ENCODE measurements around the gene TIMP2.

TIMP2 gene

DNA sequence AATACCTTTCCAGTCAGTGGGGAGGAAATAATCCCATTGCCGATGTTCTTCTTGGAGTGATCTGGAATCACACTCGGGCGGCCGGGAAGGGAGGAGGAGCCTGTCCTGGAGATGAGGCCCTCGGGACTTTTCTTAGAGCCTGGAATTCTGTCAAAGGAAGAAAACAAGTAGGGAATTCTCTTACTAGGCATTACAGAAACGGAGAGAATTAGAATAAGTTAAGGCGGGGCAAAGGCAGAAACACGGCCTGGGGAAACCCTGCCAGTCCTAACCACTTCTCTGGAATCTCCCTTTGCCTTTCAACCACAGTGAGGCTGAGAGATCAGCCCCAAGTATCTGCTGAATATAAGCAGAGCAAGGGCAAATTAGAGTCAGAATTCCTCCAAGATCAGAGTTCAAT, 112.3 kb downstream of the TIMP2 start:
- no peak for DNase-seq (ENCODE audit: low spot score)

DNA sequence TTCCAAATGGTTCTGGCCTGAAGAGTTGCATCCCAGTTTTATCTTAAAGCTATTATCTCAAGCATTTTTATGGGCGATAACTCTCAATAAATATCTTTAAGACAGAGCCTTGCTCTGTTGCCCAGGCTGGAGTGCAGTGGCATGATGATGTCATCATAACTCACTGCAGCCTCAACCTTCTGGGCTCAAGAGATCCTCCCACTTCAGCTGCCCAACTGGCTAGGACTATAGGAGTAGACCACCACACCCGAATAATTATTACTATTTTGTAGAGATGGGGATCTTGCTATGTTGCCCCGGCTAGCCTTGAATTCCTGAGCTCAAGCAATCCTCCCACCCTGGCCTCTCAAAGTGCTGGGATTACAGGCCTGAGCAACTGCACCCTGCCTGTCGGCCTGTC, 117.0 kb downstream of the TIMP2 start:
- no peak for DNase-seq (ENCODE audit: low spot score)

DNA sequence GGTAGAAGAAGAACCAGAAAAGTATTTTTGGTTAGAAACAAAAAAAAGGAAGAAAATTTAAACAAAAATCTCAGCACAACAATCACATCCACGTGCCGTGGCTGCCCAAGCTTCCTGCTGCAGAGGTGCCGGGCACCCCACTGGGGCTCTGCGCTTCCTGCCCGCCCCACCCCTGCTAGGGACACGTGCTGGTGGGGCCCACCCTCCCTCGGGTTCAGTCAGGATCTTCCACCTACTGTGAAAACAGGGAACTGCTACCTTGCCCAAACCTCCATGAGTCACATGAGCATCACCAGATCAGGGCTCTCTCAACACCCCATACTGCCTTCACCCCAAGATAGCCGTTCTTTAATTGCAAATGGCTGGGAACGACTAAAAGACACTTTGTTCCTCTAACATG, 118.7 kb downstream of the TIMP2 start:
- DNase-seq (ENCODE audit: low spot score) = no peak

DNA sequence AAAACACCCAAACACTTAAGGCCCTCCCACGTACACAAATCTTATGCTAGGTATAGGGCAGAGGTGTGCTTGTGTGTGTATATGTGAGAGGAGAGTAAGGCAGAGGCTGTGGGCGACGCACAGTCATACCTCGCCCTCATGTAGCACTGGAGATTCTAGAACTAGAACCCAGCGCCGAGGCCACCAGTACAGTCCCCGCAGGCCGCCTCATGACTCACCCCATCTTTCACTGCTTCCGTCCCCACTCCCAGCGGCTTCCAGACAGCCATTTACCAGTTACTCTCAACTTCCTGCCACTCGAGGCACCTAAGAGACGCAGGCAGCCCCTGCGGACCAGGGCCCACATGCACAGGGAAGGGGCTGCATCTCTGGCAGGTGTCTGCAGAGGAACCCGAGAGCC, 119.9 kb downstream of the TIMP2 start:
- no peak for DNase-seq (ENCODE audit: low spot score)

DNA sequence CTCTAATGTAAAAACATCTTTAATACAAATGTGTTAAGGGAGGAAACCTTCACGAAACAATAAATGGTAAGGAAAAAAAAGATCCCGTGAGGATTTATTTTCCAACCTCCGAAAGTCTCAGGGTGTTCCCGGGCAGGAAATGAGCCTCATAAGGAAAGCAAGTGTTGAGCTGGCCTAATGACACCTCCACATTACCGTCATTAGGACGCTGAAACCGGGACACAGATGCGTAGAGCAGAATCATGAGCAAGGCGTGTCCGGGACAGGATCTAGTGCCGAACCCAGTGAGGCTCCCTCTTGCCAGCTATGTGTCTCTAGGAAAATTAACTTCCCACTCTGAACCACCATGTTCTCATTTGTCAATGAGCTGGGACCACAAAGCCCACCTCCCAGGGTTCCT, 120.4 kb downstream of the TIMP2 start:
- no peak for DNase-seq (ENCODE audit: low spot score)

DNA sequence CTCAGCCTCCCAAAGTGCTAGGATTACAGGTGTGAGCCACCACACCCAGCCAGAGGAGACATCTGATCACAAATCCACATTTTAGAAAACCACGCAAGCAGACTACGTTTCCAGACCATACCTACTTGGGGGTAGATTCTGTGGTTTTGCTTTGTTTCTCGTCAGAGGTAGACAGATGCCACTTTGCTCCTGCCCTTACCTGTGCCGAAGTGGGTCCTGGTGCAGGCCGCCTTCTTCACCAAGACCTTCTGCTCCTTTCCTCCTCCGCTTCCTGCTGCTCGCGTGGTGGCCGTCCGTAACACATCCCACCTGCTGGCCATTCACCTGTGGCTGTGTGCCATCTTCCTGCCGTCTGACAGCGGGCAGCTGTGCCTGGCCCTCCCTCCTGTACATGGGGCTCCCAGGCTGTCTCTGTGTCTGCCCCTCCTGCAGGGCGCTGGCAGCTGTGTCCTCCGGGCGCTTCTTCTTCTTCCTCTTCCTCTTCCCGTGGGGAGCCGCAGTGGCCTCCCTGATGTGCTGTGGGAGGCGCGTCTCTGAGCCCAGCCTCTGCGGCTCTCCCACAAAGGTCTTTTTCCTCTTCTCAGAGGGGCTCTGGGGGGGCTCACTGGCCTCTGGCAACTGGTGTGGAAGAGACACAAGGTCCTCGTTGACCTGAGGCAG, 121.9 kb downstream of the TIMP2 start:
- no peak for DNase-seq (ENCODE audit: low spot score)

Data from hematopoietic multipotent progenitor cell treated with erythropoietin and hydrocortisone succinate and interleukin-3 and kit ligand, for 15 days (in vitro differentiated cells).